Coronary artery (tissue), 2 donors: ENCODE results near the gene ALS2.

Experiments used
- DNase-seq: peaks from one replicate; pipeline ENCODE4 v3.0.0-alpha.2; 2017; ENCODE audit warnings: low spot score
- H3K27ac ChIP-seq, 2 donors: fragments of 200-600 bp; sonication (generic); one replicate each; pipeline ENCODE4 v1.5.1; 2016 to 2019
- H3K4me3 ChIP-seq: fragments of 200-600 bp; sonication (generic); 2 replicates; pipeline ENCODE4 v1.5.1; 2016; ENCODE audit warnings: mild to moderate bottlenecking, moderate library complexity
- CTCF ChIP-seq: fragments of 200-600 bp; sonication (generic); IDR thresholded peaks from one replicate; pipeline ENCODE4 v1.5.1; 2019; ENCODE audit warnings: antibody characterized with exemption

ALS2 gene

GRCh38 chr2:201780674-201781493 lies at the start of gene ALS2:
ALS2 (minus strand) TSS chr2:201780933; CDS start chr2:201768885, 12,048 bp downstream.
- DNase-seq, result peak; percentile 97
- Histone ChIP-seq H3K4me3 (peak within 1 kb of the TSS; percentile 99), H3K27ac (peak within 1 kb of the TSS; percentile 82 to 94)
- no peak for TF ChIP-seq CTCF

GRCh38 chr2:201828220-201828619 lies 47.5 kb upstream of the ALS2 start:
- Histone ChIP-seq H3K4me3 (no peak overlapping the region), H3K27ac (no peak overlapping the region)
- DNase-seq, result no peak
- no peak for TF ChIP-seq CTCF

- Histone ChIP-seq H3K4me3 (no peak overlapping the region), H3K27ac (no peak overlapping the region)
- no peak for DNase-seq
- no peak for TF ChIP-seq CTCF
These were observed 46.9 kb upstream of the ALS2 start for GRCh38 chr2:201827621-201828020.

- DNase-seq, result no peak
- H3K4me3 ChIP-seq, result no peak overlapping the region
- H3K27ac ChIP-seq, result no peak overlapping the region
- TF ChIP-seq CTCF, result no peak
These were observed 43.5 kb upstream of the ALS2 start for GRCh38 chr2:201824212-201824611.

GRCh38 chr2:201821080-201821479 lies 40.3 kb upstream of the ALS2 start:
- DNase-seq, result no peak
- Histone ChIP-seq H3K27ac (no peak overlapping the region), H3K4me3 (no peak overlapping the region)
- no peak for TF ChIP-seq CTCF

GRCh38 chr2:201820383-201821007 lies 39.8 kb upstream of the ALS2 start:
- TF ChIP-seq CTCF, result no peak
- H3K4me3 ChIP-seq, result no peak overlapping the region
- no peak overlapping the region for H3K27ac ChIP-seq
- no peak for DNase-seq
